Osteoblast (primary cell): ENCODE data around the gene BTBD17. TPM values are rescaled to one million over a fixed set of nuclear protein-coding genes. Genes with fewer than 3 reads are reported as not detected.

Experiments
- DNase-seq: peaks from one replicate; pipeline ENCODE4 v3.0.0; 2011; ENCODE audit warnings: low spot score, mixed read lengths; ENCODE audit not compliant: insufficient read length; ENCODE audit errors: missing footprints
- H2AFZ ChIP-seq: 2 replicates; pipeline ENCODE4 v1.6.0; 2011; ENCODE audit warnings: mild to moderate bottlenecking, low read length
- H3K27ac ChIP-seq: 2 replicates; pipeline ENCODE4 v1.5.1; 2011; ENCODE audit warnings: mild to moderate bottlenecking, low read depth, low read length, moderate library complexity
- H3K27me3 ChIP-seq: 2 replicates; pipeline ENCODE4 v1.6.0; 2012; ENCODE audit warnings: mild to moderate bottlenecking, control low read depth, inconsistent platforms, low read length, moderate library complexity; ENCODE audit not compliant: insufficient read depth
- H3K36me3 ChIP-seq: 2 replicates; pipeline ENCODE4 v1.5.1; 2011; ENCODE audit warnings: mild to moderate bottlenecking, low read length, control low read depth, moderate library complexity; ENCODE audit not compliant: insufficient read depth
- H3K4me1 ChIP-seq: 2 replicates; pipeline ENCODE4 v1.5.1; 2011; ENCODE audit warnings: mild to moderate bottlenecking, low read length, control low read depth, moderate library complexity; ENCODE audit not compliant: insufficient read depth
- H3K4me2 ChIP-seq: 2 replicates; pipeline ENCODE4 v1.6.0; 2011; ENCODE audit warnings: mild to moderate bottlenecking, low read length; ENCODE audit not compliant: insufficient read depth
- H3K4me3 ChIP-seq: fragments of 200-600 bp; sonication (generic); 3 replicates; pipeline ENCODE4 v1.5.1; 2012; ENCODE audit warnings: mild to moderate bottlenecking, low read length, inconsistent platforms; ENCODE audit not compliant: insufficient read depth
- H3K79me2 ChIP-seq: 2 replicates; pipeline ENCODE4 v1.6.0; 2012; ENCODE audit warnings: mild to moderate bottlenecking, low read length, control low read depth, inconsistent platforms; ENCODE audit not compliant: insufficient read depth
- H3K9me3 ChIP-seq: 2 replicates; pipeline ENCODE4 v1.5.1; 2011; ENCODE audit warnings: low read depth, low read length, control low read depth
- H4K20me1 ChIP-seq: 2 replicates; pipeline ENCODE4 v1.6.0; 2012; ENCODE audit warnings: mild to moderate bottlenecking, low read length, control low read depth; ENCODE audit not compliant: insufficient read depth
- total RNA-seq: library from RNA; depleted of rRNA; stranded (reverse); fragments of >200 nt; gene quantifications from 2 replicates; pipeline ENCODE4 v1.2.3, GENCODE V29; 2012
- TF ChIP-seq, protein P1 (sequence below): IDR thresholded peaks from 2 replicates; pipeline ENCODE4 v1.5.1; 2011; ENCODE audit warnings: mild to moderate bottlenecking, low read depth, low read length, moderate library complexity; ENCODE audit errors: extremely low read depth

The BTBD17 gene
- total RNA-seq, 1 donor, result not detected

DNA sequence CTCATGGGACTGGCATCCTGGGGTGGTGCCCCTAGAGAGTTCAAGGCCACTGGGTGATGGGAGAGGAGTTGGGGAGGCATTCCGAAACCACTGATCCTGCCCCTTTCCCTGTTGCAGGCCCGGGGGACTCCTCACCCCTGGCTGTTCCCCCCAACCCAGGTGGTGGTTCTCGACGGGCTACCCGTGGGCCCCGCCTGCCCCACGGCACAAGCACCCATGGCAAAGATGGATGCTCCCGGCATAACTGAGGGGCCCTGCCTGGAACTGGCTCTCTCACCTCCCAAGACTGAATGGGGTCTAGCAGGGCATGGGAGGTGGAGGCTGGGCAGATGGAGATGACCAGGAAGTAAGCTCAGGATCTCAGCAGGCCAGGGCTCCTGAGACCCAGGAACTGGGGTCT lies 6.6 kb downstream of the BTBD17 start:
- H3K79me2 ChIP-seq, result no peaks in the 10 kb centered on the region
- no peak overlapping the region for H3K4me2 ChIP-seq
- H3K4me3 ChIP-seq, result no peak overlapping the region
- DNase-seq, result no peak
- peaks cover 17% of the 10 kb centered on the region for H3K27me3 ChIP-seq
- TF ChIP-seq, protein P1, sequence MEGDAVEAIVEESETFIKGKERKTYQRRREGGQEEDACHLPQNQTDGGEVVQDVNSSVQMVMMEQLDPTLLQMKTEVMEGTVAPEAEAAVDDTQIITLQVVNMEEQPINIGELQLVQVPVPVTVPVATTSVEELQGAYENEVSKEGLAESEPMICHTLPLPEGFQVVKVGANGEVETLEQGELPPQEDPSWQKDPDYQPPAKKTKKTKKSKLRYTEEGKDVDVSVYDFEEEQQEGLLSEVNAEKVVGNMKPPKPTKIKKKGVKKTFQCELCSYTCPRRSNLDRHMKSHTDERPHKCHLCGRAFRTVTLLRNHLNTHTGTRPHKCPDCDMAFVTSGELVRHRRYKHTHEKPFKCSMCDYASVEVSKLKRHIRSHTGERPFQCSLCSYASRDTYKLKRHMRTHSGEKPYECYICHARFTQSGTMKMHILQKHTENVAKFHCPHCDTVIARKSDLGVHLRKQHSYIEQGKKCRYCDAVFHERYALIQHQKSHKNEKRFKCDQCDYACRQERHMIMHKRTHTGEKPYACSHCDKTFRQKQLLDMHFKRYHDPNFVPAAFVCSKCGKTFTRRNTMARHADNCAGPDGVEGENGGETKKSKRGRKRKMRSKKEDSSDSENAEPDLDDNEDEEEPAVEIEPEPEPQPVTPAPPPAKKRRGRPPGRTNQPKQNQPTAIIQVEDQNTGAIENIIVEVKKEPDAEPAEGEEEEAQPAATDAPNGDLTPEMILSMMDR, result no peak
- H3K4me1 ChIP-seq, result no peaks in the 10 kb centered on the region
- H2AFZ ChIP-seq, result no peak overlapping the region
- no peaks in the 10 kb centered on the region for H3K36me3 ChIP-seq
- H3K27ac ChIP-seq, result no peak overlapping the region
- no peaks in the 10 kb centered on the region for H3K9me3 ChIP-seq
- no peaks in the 10 kb centered on the region for H4K20me1 ChIP-seq

GRCh38 chr17:74354561-74354960 lies 7.1 kb downstream of the BTBD17 start:
- no peaks in the 10 kb centered on the region for H3K4me1 ChIP-seq
- no peak overlapping the region for H2AFZ ChIP-seq
- H4K20me1 ChIP-seq, result no peaks in the 10 kb centered on the region
- H3K9me3 ChIP-seq, result no peaks in the 10 kb centered on the region
- no peak overlapping the region for H3K27ac ChIP-seq
- H3K4me2 ChIP-seq, result no peak overlapping the region
- peaks cover 17% of the 10 kb centered on the region for H3K27me3 ChIP-seq
- TF ChIP-seq, protein P1, result no peak
- H3K36me3 ChIP-seq, result no peaks in the 10 kb centered on the region
- H3K4me3 ChIP-seq, result no peak overlapping the region
- peak; percentile 92 for DNase-seq
- H3K79me2 ChIP-seq, result no peaks in the 10 kb centered on the region

- Histone ChIP-seq H3K9me3 (no peaks in the 10 kb centered on the region), H3K27ac (no peak overlapping the region), H3K4me1 (no peaks in the 10 kb centered on the region), H3K36me3 (no peaks in the 10 kb centered on the region), H4K20me1 (no peaks in the 10 kb centered on the region), H3K27me3 (peaks cover 17% of the 10 kb centered on the region), H3K79me2 (no peaks in the 10 kb centered on the region), H2AFZ (no peak overlapping the region), H3K4me2 (no peak overlapping the region), H3K4me3 (no peak overlapping the region)
- peak; percentile 91 for DNase-seq
- TF ChIP-seq, protein P1, result peak; percentile 21
Observed at GRCh38 chr17:74354123-74354522, 7.5 kb downstream of the BTBD17 start.

- no peaks in the 10 kb centered on the region for H4K20me1 ChIP-seq
- H3K4me3 ChIP-seq, result no peak overlapping the region
- H3K4me1 ChIP-seq, result no peaks in the 10 kb centered on the region
- H2AFZ ChIP-seq, result no peak overlapping the region
- peaks cover 17% of the 10 kb centered on the region for H3K27me3 ChIP-seq
- DNase-seq, result no peak
- H3K27ac ChIP-seq, result no peak overlapping the region
- no peaks in the 10 kb centered on the region for H3K36me3 ChIP-seq
- TF ChIP-seq, protein P1, result no peak
- H3K4me2 ChIP-seq, result no peak overlapping the region
- no peaks in the 10 kb centered on the region for H3K79me2 ChIP-seq
- H3K9me3 ChIP-seq, result no peaks in the 10 kb centered on the region
Observed at GRCh38 chr17:74353446-74354060, 8.1 kb downstream of the BTBD17 start.
